ENCODE results near the gene ERCC5. TPM values are rescaled to one million over a fixed set of nuclear protein-coding genes. Genes with fewer than 3 reads are reported as not detected.

Gene ERCC5
- total and polyA plus RNA-seq, 2 of the 8 experiments (the other 6 are each of a cell fraction or from before 2014, with no cell fraction given): 3.8 to 24.4 TPM

DNA sequence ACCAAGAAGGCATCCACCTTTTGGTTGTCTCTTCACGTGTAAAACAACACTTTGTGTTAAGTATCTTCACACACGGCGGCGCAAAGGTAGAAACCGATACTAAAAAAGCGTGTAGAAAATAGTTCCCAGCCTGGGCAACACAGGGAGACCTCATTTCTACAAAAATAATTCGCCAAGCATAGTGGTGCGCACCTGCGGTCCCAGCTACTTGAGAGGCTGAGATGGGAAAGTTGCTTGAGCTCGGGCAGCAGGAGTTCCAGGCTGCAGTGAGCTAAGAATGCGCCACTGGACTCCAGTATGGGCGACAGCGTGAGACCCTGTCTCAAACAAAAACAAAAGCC lies 573 bp upstream of the ERCC5 start:
- Histone ChIP-seq H3K23me2 (ENCODE audit: low read depth, low read length) (peaks cover 7% of the 10 kb centered on the region; the same call in 1 of the 2 replicates), H2AFZ (ENCODE audit: low read length) (peak overlapping the region; percentile 90), H3K9me3 (ENCODE audit: insufficient read depth in 2 of 2, low read depth in 1 of 2, low read length in 1 of 2) (no peaks in the 10 kb centered on the region), H2BK5ac (ENCODE audit: low read depth, low read length) (no peak overlapping the region), H2BK20ac (ENCODE audit: low read length) (no peak overlapping the region), H4K8ac (ENCODE audit: extremely low read depth, insufficient read depth, low read length) (peak overlapping the region; percentile 94), H2BK15ac (ENCODE audit: low read length) (no peak overlapping the region), H3K18ac (ENCODE audit: extremely low read depth, low read length) (no peak overlapping the region), H3K23ac (ENCODE audit: insufficient read length) (no peak overlapping the region), H2BK12ac (ENCODE audit: low read depth, low read length) (no peak overlapping the region), H3K27me3 (replicated peaks in 1 of 4; ENCODE audit: control insufficient read depth in 3 of 4, extremely low read depth in 1 of 4, insufficient read depth in 3 of 4, low read length in 3 of 4) (no peaks in the 10 kb centered on the region), H2BK120ac (replicated peaks; ENCODE audit: low read depth, low read length) (no peak overlapping the region), H3K4me2 (ENCODE audit: insufficient read depth in 1 of 2, low read depth in 2 of 2, low read length in 2 of 2) (peak overlapping the region; percentile 82 to 92), H4K5ac (ENCODE audit: insufficient read length, low read depth, low read length) (peak overlapping the region; percentile 18), H3K4me3 (ENCODE audit: extremely low read depth in 1 of 4, insufficient read depth in 2 of 4, low read depth in 3 of 4, low read length in 4 of 4) (peak overlapping the region; percentile 64 to 95 (median 90)), H3K9ac (replicated peaks in 1 of 4; ENCODE audit: extremely low read depth in 1 of 4, low read depth in 3 of 4, low read length in 3 of 4) (peak overlapping the region in 3 of 4 experiments; percentile 71 to 77 (median 76); a peak in 6 of 7 replicates), H3K79me2 (ENCODE audit: control insufficient read depth in 1 of 2, insufficient read depth in 2 of 2, low read length in 2 of 2) (0 out of 4 replicates have a peak, but pooled peaks cover 0 to 5% of the 10 kb centered on the region in 2 experiments), H3K56ac (replicated peaks; ENCODE audit: insufficient read length, low read depth, low read length) (no peak overlapping the region), H3K14ac (ENCODE audit: insufficient read length) (no peak overlapping the region), H3K4me1 (replicated peaks in 1 of 4; ENCODE audit: control insufficient read depth in 3 of 4, insufficient read depth in 4 of 4, low read length in 3 of 4) (peaks cover 0 to 2% (median 0%) of the 10 kb centered on the region in 4 experiments; a peak in 1 of 7 replicates), H2AK5ac (ENCODE audit: low read depth, low read length) (no peak overlapping the region), H3K36me3 (ENCODE audit: control insufficient read depth in 2 of 4, insufficient read depth in 4 of 4, low read length in 3 of 4) (no peaks in the 10 kb centered on the region), H3K4ac (replicated peaks; ENCODE audit: insufficient read length, low read depth, low read length) (peak overlapping the region; percentile 39), H4K20me1 (replicated peaks in 1 of 2; ENCODE audit: control insufficient read depth in 1 of 2, insufficient read depth in 2 of 2, low read length in 2 of 2) (no peaks in the 10 kb centered on the region), H4K91ac (replicated peaks; ENCODE audit: insufficient read length, low read length) (peak overlapping the region; percentile 73), H3K27ac (ENCODE audit: low read depth, low read length) (peak overlapping the region; percentile 87), H3K79me1 (ENCODE audit: low read depth, low read length) (0 out of 2 replicates have a peak, but pooled peaks cover 2% of the 10 kb centered on the region)
- 7% methylated on average over 13 of the region's 13 CpGs; no CpG with 5 or more reads in 1 of the 2 experiments for WGBS, 2 experiments (ENCODE audit: extremely low coverage in 1 of 2, insufficient coverage in 1 of 2, insufficient read length in 1 of 2, insufficient replicate concordance in 2 of 2, low coverage in 1 of 2, low lambda C conversion rate in 2 of 2, missing lambda C conversion rate in 1 of 2)
- ChIA-PET POLR2A (ENCODE audit: partially characterized antibody) (interaction anchor here (0.7 to 1.8 kb wide), 8 partner anchors 10 to 253 kb away, joined by 3 to 9 read pairs (median 4); partner anchors contain the start of genes TEX30 and TPP2), CTCF (ENCODE audit: partially characterized antibody) (interaction anchor here (0.8 to 3.3 kb wide), 7 partner anchors 45 to 1120 kb away, joined by 3 to 14 read pairs (median 4); no protein-coding TSS in a partner anchor)
- DNase-seq (ENCODE audit: low read depth in 1 of 2, low spot score in 2 of 2) (no peak), FAIRE-seq (no peak)
- no peak for TF ChIP-seq GTF2F1 (IDR thresholded peaks at IDR 0.05; ENCODE audit: borderline replicate concordance, low read depth, low read length)
- TF ChIP-seq MAX (IDR thresholded peaks at IDR 0.05): no peak; the same call in 1 of the 2 replicates
- no peak for TF ChIP-seq RXRA (IDR thresholded peaks at IDR 0.05; ENCODE audit: insufficient read depth, low read depth, low read length)
- no peak for TF ChIP-seq TEAD4 (IDR thresholded peaks at IDR 0.05; ENCODE audit: low read depth, low read length)
- TF ChIP-seq RAD21 (IDR thresholded peaks at IDR 0.05 in 1 of 2, conservative IDR thresholded peaks at IDR 0.05 in 1 of 2; ENCODE audit: low read depth in 2 of 2, low read length in 2 of 2): no peak
- no peak for TF ChIP-seq SIX5 (IDR thresholded peaks at IDR 0.05; ENCODE audit: low read depth, low read length)
- TF ChIP-seq ZNF274 (IDR thresholded peaks at IDR 0.05; ENCODE audit: borderline replicate concordance, extremely low read depth, low read length): no peak
- TF ChIP-seq, protein P1, sequence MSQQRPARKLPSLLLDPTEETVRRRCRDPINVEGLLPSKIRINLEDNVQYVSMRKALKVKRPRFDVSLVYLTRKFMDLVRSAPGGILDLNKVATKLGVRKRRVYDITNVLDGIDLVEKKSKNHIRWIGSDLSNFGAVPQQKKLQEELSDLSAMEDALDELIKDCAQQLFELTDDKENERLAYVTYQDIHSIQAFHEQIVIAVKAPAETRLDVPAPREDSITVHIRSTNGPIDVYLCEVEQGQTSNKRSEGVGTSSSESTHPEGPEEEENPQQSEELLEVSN (IDR thresholded peaks at IDR 0.05): no peak
- TF ChIP-seq CEBPB (IDR thresholded peaks at IDR 0.05; ENCODE audit: low read depth, low read length): no peak
- TF ChIP-seq SUZ12 (IDR thresholded peaks at IDR 0.05; ENCODE audit: low read length): no peak
- TF ChIP-seq HDAC6 (IDR thresholded peaks at IDR 0.05; ENCODE audit: low read depth, low read length): no peak
- TF ChIP-seq TAF7 (optimal IDR thresholded peaks at IDR 0.05; ENCODE audit: borderline replicate concordance, low read depth, low read length): no peak
- TF ChIP-seq TCF12 (IDR thresholded peaks at IDR 0.05; ENCODE audit: low read depth, low read length): no peak
